H7 (cell line): ENCODE results near the gene CFAP74. TPM values are rescaled to one million over a fixed set of nuclear protein-coding genes. Genes with fewer than 3 reads are reported as not detected.
"Not testable (repeated sequence)": the region's sequence is repeated elsewhere in the genome, so short reads cannot be mapped to it uniquely, and the experiment has no call there.

Experiments used
- DNase-seq: peaks from one replicate; pipeline ENCODE4 v3.0.0; 2012
- H3K27me3 ChIP-seq: 2 replicates; pipeline ENCODE4 v1.6.0; 2011; ENCODE audit warnings: mild to moderate bottlenecking, low read length; ENCODE audit not compliant: control insufficient read depth, insufficient read depth
- H3K36me3 ChIP-seq: replicated peaks from 2 replicates; pipeline ENCODE4 v1.5.1; 2011; ENCODE audit warnings: low read length; ENCODE audit not compliant: control insufficient read depth, insufficient read depth
- H3K4me3 ChIP-seq: 2 replicates; pipeline ENCODE4 v1.5.1; 2011; ENCODE audit warnings: low read depth, mild to moderate bottlenecking, control low read depth, low read length, moderate library complexity; ENCODE audit not compliant: insufficient read depth
- total RNA-seq: library from RNA; depleted of rRNA; stranded (reverse); fragments of >200 nt; shearing (Covaris generic); gene quantifications from 2 replicates; pipeline ENCODE4 v1.2.3, GENCODE V29; 2014

The CFAP74 gene
- total RNA-seq, 1 experiment from 2014 or later = not detected

DNA sequence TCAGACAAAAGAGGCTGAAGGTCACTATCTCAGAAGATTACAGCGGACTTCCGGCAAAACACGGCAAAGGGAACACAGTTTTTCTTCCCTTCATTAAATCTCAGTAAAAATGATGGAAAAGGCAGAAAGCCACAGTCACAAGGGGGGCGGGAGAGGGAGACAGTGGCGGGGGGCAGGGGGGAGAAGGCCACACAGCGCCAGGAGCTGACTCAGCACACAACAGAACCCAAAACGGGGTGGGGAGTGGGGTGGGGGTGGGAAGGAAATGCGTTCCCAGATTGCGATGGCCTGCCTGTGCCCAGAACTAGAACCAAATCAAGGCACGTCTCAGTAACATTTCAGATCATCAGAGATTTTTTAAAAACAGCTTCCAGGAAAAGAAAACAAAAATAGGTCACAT is 13.4 kb downstream of the CFAP74 start:
- DNase-seq = peak; percentile 65
- Histone ChIP-seq H3K4me3 (no peak overlapping the region), H3K36me3 (no peaks in the 10 kb centered on the region), H3K27me3 (no peaks in the 10 kb centered on the region)

DNA sequence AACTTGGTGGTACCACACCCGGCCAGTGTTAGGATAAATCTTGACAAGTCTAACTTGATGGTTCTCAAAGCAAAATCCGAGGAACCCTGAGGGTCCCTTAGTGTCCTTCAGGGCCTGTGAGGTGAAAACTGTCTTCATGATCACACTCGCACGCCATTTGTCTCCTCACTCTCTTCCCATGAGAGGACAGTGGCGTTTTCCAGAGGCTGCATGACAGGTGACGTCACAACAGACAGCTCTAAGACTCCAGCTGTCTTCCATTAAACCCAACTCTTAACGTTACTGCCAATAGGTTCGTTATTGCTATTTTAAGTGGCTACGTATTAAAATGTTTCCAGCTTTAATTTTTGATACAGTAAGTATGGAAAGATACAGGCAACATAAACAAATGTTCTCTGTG is 13.8 kb downstream of the CFAP74 start:
- DNase-seq = no peak
- no peak overlapping the region for H3K4me3 ChIP-seq
- H3K36me3 ChIP-seq = no peaks in the 10 kb centered on the region
- no peaks in the 10 kb centered on the region for H3K27me3 ChIP-seq

DNA sequence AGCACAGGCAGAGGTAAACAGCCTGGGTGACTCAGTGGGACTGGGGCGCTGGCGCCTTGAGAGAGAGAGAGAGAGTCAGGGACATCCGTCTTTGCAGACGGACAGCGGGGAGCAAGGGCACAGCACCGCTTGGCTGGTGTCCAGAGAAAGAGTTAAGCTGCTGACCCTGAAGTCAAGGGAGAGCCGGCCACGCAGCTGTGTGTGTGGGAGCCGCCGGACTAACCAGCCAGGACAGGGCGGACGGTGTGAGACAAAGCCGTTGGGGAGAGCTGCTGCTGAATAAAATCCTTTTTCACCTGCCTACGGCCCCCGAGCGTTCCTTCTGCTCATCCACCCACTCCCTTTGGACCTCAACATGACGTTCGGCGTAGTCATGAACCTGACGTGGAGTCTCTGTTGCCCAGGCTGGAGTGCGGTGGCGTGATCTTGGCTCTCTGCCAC is 14.5 kb downstream of the CFAP74 start:
- no peak for DNase-seq
- no peaks in the 10 kb centered on the region for H3K27me3 ChIP-seq
- no peak overlapping the region for H3K4me3 ChIP-seq
- H3K36me3 ChIP-seq = no peaks in the 10 kb centered on the region

DNA sequence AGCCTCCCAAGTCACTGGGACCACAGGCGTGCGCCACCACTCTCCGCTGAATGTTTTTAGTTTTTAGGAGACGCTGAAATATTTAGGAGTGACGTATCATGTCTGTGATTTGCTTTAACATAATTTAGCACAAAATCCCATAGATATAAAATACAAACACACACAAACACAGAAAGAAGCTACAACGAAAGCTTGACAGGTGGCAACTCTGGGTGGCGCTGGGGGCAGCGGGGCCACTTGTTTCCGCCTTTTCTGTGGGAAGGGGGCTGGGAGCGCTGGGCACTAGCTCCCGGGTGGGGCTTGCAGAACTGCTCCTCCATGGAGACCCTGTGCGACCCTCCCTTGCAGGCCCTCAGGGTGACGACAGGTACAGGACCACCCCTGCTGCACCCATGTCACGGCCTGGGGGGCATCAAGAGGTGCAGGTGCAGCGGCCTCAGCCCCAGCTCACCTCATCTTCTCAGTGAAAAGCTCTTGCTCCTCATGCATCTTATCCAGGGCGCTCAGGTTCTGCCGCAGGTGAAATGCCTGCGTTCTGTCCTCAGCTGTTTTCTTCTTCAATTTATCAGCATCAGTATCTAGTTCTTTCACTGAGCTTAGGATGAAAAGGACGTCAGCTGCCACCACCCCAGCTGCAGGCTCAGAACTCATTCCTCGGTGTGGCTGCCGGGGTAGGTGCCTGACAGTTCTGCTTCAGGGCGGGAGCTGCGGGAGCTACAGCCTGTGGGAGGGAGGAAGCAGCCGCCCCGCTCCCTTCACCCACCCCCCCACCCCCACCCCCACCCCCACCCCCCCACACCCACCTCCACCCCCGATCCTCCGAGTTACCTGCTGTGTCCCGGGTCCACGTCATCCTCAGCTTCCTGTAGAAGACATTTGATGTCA is 15.3 kb downstream of the CFAP74 start:
- Histone ChIP-seq H3K4me3 (no peak overlapping the region), H3K36me3 (no peaks in the 10 kb centered on the region), H3K27me3 (no peaks in the 10 kb centered on the region)
- peak; percentile 71 for DNase-seq

DNA sequence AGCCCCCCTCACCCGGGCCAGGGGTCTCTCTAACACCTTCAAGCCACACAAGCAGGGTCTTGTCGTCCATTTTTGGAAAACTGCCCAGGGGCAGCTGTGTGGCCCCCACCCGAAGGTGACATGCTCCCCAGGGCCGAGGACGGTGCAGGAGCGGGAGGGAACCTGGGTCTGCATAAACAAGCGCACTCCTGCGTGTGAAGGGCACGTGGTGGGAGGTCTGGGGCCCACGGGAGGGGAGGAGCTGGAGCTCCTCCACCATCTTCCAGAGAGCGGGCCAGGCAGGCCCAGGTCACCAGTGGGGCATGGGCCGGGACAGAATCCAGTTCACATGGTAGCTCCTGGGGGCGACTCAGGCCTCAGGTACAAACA is 16.5 kb downstream of the CFAP74 start:
- no peak overlapping the region for H3K4me3 ChIP-seq
- no peaks in the 10 kb centered on the region for H3K36me3 ChIP-seq
- H3K27me3 ChIP-seq = no peaks in the 10 kb centered on the region
- no peak for DNase-seq

DNA sequence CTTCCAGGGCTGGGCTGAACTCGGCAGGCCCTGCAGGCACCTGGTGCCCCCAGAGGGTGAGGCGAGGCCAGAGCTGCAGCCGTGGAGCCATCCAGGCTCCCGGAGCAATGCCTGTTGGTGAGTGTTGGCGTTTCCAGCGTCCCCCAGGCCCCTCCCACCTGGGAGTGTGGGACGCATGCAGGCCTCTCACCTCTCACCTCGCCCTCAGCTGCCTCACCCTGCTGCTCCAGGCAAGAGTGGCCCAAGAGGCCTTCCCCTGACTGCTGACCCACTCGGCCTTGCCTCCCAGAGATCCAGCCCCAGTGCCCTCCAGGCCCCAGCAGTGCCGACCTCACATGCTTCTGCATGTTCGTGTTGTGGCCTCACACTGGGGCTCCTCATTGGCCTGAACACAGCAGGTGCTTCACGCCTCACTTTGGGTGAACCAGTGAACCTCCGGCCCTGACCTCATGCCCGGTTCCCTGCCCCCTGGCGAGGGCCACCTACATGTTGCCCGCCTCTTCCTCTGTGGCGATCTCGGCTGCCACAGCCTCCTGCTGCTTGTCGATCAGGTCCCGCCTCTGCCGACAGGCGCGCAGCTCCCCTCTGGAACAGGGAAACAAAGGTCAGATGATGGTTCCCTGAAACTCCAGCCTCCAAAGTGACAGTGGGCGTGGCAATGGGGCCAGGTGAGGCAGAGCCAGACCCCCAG is 17.0 kb downstream of the CFAP74 start:
- peak; percentile 81 for DNase-seq
- H3K36me3 ChIP-seq = no peaks in the 10 kb centered on the region
- no peaks in the 10 kb centered on the region for H3K27me3 ChIP-seq
- H3K4me3 ChIP-seq = no peak overlapping the region

DNA sequence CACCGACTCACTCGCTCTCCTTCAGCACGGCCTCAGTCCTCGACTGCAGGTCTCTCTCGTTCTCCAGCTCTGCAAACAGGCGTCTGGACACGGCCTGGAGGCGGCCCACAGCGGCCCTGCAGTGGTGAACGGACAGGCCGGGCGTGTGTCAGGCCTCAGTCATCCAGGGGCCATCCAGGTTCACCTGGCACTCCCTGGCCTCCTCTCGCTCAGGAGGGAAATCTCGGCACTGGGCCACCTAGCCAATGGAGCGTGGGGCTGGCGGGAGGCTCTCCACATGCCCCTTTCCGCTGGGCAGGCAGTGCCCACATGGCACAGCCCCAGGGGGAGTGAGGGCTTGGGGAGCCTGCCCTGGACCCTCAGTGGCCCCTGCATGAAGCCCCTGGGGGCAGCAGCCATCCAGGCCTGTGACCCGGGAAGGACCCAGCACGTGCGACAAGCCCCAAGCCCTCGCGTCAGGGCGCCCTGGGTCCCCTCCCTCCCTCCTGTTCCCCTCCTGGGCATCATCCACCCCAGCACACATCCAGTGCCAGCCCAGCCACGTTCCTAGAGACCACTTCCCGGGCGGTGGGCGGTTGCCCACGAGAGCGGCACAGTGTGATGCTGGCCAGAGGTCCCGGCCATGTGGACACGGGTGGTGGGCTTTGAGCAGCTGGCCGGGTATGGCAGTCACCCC is 18.1 kb downstream of the CFAP74 start:
- DNase-seq = peak; percentile 64
- H3K4me3 ChIP-seq = no peak overlapping the region
- H3K27me3 ChIP-seq = no peaks in the 10 kb centered on the region
- no peaks in the 10 kb centered on the region for H3K36me3 ChIP-seq

DNA sequence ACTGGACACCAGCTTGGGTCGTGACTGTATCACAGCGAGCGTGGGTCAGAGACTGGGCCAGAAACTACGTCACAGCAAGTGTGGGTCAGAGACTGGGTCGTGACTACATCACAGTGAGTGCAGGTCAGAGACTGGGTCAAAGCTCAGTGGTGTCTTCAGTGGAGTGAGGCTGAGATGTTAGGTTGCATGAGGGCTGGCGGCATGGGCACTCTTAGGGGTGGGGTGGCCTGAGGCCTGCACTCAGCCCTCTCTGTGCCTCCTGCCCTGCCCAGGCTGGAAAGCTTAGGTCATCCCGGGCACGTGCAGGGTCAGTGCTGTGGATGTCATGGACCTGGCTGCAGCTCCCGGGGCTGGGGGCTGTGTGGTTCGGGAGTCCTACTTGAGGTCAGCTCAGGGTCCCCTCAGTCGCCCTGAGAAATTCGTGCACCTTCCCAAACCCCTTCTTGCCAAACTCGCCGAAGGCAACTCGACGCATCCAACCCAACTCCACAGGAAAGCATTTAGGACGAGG is 19.0 kb downstream of the CFAP74 start:
- Histone ChIP-seq H3K27me3 (no peaks in the 10 kb centered on the region), H3K36me3 (no peaks in the 10 kb centered on the region), H3K4me3 (no peak overlapping the region)
- DNase-seq = peak; percentile 42

DNA sequence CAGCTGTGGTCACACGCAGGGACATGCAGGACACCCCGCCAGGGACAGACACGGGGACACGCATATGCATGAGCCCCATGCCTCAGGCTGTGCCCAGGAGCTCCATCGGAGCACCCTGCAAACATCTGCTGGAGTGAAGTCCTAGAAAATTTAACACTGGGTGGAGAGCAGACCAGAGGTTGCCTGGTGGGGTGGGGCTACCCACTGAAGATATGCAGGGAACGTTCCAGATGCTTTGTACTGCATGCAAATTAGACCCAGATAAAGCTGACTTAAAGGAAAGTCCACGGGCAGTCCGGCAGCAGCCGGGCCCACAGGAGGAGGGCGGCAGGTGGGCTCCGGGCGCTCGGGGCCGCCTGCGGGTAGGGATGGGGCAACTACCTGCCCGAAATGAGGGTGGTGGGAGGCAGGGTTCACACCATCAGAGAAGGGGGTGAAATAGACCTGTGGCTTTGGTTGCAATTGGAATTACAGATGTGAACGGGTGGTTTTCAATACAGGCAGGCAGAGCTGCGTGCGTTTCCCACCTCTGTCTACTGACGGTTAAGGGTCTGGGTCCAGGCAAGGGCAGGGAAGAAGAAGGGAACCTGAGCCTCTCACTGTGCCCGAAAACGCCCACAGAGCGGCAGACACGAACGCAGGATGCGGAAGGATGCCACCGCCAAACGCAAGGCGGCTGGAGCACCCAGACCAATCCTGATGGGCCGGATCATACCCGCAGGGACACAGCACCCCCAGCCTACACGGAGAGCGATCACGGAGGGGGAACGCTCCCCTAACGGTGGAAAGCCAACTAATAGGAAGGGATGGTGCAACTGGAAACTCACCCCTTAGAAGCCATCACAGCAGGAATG is 21.0 kb downstream of the CFAP74 start:
- peak; percentile 64 for DNase-seq

DNA sequence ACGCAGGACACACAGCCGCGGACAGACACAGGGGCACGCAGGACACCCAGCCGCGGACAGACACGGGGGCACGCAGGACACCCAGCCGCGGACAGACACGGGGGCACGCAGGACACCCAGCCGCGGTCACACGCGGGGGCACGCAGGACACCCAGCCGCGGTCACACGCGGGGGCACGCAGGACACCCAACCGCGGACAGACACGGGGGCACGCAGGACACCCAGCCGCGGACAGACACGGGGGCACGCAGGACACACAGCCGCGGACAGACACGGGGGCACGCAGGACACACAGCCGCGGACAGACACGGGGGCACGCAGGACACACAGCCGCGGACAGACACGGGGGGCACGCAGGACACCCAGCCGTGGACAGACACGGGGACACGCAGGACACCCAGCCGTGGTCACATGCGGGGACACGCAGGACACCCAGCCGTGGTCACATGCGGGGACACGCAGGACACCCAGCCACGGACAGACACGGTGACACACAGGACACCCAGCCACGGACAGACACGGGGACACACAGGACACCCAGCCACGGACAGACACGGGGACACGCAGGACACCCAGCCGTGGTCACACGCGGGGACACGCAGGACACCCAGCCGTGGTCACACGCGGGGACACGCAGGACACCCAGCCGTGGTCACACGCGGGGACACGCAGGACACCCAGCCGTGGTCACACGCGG is 21.8 kb downstream of the CFAP74 start:
- not testable (repeated sequence) for H3K36me3 ChIP-seq, DNase-seq, H3K27me3 ChIP-seq, H3K4me3 ChIP-seq

More for the DNA sequence above, 21.0 kb downstream of the CFAP74 start:
- no peak overlapping the region for H3K4me3 ChIP-seq
- no peaks in the 10 kb centered on the region for H3K36me3 ChIP-seq
- no peaks in the 10 kb centered on the region for H3K27me3 ChIP-seq

DNA sequence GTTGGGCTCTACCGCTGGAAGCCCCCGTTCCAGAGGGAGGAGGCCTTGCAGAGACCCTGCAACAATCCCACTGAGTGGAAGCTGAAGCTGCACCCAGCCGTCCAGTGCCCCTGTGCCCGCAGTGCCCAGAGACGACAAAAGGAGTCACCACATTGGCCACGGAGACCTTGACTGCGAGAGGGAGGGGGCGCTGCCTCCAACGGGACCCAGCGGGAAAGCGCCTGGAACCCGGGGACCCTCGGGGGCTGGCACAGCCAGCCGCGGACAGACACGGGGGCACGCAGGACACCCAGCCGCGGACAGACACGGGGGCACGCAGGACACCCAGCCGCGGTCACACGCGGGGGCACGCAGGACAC is 22.5 kb downstream of the CFAP74 start:
- H3K4me3 ChIP-seq = no peak overlapping the region
- DNase-seq = peak; percentile 51
- no peaks in the 10 kb centered on the region for H3K36me3 ChIP-seq
- no peaks in the 10 kb centered on the region for H3K27me3 ChIP-seq

DNA sequence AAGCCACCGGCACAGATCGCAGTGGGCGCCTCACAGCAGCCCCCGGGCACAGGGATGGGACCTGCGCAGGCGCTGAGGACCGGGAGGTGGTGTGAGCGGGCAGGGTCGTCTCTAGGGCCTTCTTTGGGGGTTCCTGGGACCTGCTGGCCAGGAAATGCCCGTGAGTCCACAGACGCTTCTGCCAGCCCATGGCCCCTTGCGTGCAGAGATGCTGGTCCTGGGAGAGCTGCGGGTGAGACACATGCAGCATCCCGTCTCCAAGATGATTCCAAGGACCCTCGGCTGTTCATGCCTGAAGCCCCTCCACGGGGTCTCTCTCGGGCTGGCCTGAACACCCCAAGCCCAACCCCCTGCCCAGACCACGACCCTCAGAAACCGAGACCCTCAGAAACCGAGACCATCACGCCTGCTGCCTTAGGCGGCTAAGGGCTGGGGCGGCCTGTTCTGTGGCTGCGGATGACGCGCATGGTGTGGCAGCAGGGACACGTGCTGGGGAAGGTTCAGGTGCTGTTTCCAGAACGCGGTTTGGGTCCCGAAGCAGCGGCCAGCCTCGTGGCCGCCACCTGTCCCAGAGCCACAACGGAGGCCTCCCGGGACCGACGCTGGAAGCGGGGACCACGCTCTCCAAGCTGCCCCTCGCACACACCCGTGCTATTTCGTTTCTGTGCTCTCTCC is 23.0 kb downstream of the CFAP74 start:
- Histone ChIP-seq H3K36me3 (no peaks in the 10 kb centered on the region), H3K27me3 (no peaks in the 10 kb centered on the region), H3K4me3 (no peak overlapping the region)
- peak; percentile 63 for DNase-seq

DNA sequence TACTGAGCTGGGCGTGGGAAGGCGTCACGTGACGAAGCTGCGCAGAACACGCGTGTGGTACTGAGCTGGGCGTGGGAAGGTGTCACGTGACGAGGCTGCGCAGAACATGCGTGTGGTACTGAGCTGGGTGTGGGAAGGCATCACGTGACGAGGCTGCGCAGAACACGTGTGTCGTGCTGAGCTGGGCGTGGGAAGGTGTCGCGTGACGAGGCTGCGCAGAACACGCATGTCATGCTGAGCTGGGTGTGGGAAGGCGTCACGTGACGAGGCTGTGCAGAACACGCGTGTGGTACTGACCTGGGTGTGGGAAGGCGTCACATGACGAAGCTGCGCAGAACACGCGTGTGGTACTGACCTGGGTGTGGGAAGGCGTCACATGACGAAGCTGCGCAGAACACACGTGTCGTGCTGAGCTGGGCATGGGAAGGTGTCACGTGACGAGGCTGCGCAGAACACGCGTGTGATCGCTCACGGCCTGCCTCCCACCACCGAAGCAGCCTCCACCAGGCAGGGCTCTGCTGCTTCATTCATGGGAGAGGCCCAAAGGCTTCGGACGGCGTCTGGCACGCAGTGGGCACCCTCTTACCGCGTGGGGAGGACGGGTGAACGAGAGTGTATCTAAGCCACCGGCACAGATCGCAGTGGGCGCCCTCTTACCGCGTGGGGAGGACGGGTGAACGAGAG is 24.0 kb downstream of the CFAP74 start:
- no peaks in the 10 kb centered on the region for H3K27me3 ChIP-seq
- H3K36me3 ChIP-seq = no peaks in the 10 kb centered on the region
- DNase-seq = peak; percentile 60
- no peak overlapping the region for H3K4me3 ChIP-seq
